ENCODE data around the gene ATP2B1. TPM values are rescaled to one million over a fixed set of nuclear protein-coding genes. Genes with fewer than 3 reads are reported as not detected.

Gene ATP2B1
- total RNA-seq, 4 donors from 2014 or later, result 19.0 to 33.3 (median 27.8) TPM

GRCh38 chr12:89571491-89572195 is 137.0 kb downstream of the ATP2B1 start:
- H3K27me3 ChIP-seq, result no peaks in the 10 kb centered on the region
- TF ChIP-seq POLR2A (IDR thresholded peaks at IDR 0.05), result no peak
- TF ChIP-seq, protein P1, sequence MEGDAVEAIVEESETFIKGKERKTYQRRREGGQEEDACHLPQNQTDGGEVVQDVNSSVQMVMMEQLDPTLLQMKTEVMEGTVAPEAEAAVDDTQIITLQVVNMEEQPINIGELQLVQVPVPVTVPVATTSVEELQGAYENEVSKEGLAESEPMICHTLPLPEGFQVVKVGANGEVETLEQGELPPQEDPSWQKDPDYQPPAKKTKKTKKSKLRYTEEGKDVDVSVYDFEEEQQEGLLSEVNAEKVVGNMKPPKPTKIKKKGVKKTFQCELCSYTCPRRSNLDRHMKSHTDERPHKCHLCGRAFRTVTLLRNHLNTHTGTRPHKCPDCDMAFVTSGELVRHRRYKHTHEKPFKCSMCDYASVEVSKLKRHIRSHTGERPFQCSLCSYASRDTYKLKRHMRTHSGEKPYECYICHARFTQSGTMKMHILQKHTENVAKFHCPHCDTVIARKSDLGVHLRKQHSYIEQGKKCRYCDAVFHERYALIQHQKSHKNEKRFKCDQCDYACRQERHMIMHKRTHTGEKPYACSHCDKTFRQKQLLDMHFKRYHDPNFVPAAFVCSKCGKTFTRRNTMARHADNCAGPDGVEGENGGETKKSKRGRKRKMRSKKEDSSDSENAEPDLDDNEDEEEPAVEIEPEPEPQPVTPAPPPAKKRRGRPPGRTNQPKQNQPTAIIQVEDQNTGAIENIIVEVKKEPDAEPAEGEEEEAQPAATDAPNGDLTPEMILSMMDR (IDR thresholded peaks at IDR 0.05), result no peak
- TF ChIP-seq POLR2AphosphoS5 (IDR thresholded peaks at IDR 0.05), result no peak
- no peaks in the 10 kb centered on the region for H3K36me3 ChIP-seq
- no peak overlapping the region for H3K27ac ChIP-seq
- 96 to 100% methylated on average over 1 to 4 of the region's 4 CpGs for WGBS, 2 donors (ENCODE audit: low coverage in 1 of 2)
- no peaks in the 10 kb centered on the region for H3K4me1 ChIP-seq
- no peaks in the 10 kb centered on the region for H3K9me3 ChIP-seq
- no peak overlapping the region for H3K4me3 ChIP-seq
- no peak for ATAC-seq

DNA sequence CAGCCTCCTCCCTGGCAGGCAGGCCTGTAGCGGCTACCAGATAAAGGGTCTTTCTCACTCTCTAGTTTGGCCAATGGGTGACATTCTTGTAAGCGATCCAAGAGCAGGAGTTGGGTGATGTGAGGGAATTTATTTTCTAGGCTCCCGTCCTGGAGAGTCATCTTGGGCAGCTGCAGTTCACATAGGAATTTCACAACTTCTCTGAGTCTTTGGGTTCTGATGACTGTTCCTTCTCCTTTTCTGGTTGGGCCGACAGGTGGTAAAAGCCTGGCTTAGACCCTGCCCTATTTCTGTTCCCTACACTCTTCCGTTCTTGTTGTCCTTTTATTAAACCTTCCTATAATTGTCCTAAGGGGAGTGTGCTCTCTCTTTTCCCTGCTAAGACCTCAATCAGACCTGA is 140.2 kb downstream of the ATP2B1 start:
- Histone ChIP-seq H3K36me3 (no peaks in the 10 kb centered on the region), H3K4me1 (no peaks in the 10 kb centered on the region), H3K4me3 (no peak overlapping the region), H3K9me3 (no peaks in the 10 kb centered on the region), H3K27ac (no peak overlapping the region), H3K27me3 (no peaks in the 10 kb centered on the region)
- 79 to 80% methylated on average over 5 of the region's 5 CpGs for WGBS, 2 donors (ENCODE audit: low coverage in 1 of 2)
- TF ChIP-seq EP300 (IDR thresholded peaks at IDR 0.05), result no peak
- TF ChIP-seq POLR2A (IDR thresholded peaks at IDR 0.05), result no peak
- TF ChIP-seq, protein P1 (IDR thresholded peaks at IDR 0.05), result no peak
- no peak for TF ChIP-seq POLR2AphosphoS5 (IDR thresholded peaks at IDR 0.05)
- ATAC-seq, result no peak

- no peak overlapping the region for H3K4me3 ChIP-seq
- H3K9me3 ChIP-seq, result no peaks in the 10 kb centered on the region
- no peak overlapping the region for H3K27ac ChIP-seq
- no peaks in the 10 kb centered on the region for H3K36me3 ChIP-seq
- WGBS, 2 donors (ENCODE audit: low coverage in 1 of 2), result 84 to 88% methylated on average over 3 of the region's 3 CpGs
- H3K27me3 ChIP-seq, result no peaks in the 10 kb centered on the region
- ATAC-seq, result no peak
- TF ChIP-seq, protein P1 (IDR thresholded peaks at IDR 0.05), result no peak
- no peak for TF ChIP-seq POLR2AphosphoS5 (IDR thresholded peaks at IDR 0.05)
- no peaks in the 10 kb centered on the region for H3K4me1 ChIP-seq
These were observed 140.9 kb downstream of the ATP2B1 start for GRCh38 chr12:89567691-89568239.

- Histone ChIP-seq H3K36me3 (no peaks in the 10 kb centered on the region), H3K27ac (no peak overlapping the region), H3K4me1 (no peaks in the 10 kb centered on the region), H3K9me3 (no peaks in the 10 kb centered on the region), H3K4me3 (no peak overlapping the region), H3K27me3 (no peaks in the 10 kb centered on the region)
- no peak for TF ChIP-seq POLR2AphosphoS5 (IDR thresholded peaks at IDR 0.05)
- TF ChIP-seq, protein P1 (IDR thresholded peaks at IDR 0.05), result no peak
- no peak for TF ChIP-seq POLR2A (IDR thresholded peaks at IDR 0.05)
- no peak for TF ChIP-seq EP300 (IDR thresholded peaks at IDR 0.05)
- ATAC-seq, result no peak
These were observed 142.0 kb downstream of the ATP2B1 start for GRCh38 chr12:89566615-89567014.

DNA sequence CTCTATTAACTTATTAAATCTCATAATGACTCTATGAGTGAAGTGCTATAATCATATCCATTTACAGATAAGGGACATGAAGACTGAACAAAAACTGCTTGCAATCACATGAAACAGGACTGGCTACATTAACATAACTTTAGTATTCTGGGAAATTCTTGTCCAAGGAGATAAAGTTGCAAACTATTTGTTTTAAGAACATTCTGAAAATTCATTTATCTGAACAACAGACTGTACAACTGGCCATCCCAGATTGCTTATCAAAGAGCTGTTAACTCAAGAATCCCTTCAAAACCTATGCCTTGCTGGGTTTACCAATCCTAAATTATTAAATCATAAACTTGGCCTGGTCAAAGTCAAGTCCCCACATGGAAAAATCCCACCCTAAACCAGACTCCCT is 143.6 kb downstream of the ATP2B1 start:
- no peaks in the 10 kb centered on the region for H3K36me3 ChIP-seq
- H3K27ac ChIP-seq, result no peak overlapping the region
- H3K4me1 ChIP-seq, result no peaks in the 10 kb centered on the region
- TF ChIP-seq POLR2AphosphoS5 (IDR thresholded peaks at IDR 0.05) (no peak), POLR2A (IDR thresholded peaks at IDR 0.05) (no peak), EP300 (IDR thresholded peaks at IDR 0.05) (no peak)
- TF ChIP-seq, protein P1 (IDR thresholded peaks at IDR 0.05), result no peak
- no peaks in the 10 kb centered on the region for H3K27me3 ChIP-seq
- H3K9me3 ChIP-seq, result no peaks in the 10 kb centered on the region
- no peak overlapping the region for H3K4me3 ChIP-seq
- ATAC-seq, result no peak
